ENCODE measurements around the gene TMED9.

DNA sequence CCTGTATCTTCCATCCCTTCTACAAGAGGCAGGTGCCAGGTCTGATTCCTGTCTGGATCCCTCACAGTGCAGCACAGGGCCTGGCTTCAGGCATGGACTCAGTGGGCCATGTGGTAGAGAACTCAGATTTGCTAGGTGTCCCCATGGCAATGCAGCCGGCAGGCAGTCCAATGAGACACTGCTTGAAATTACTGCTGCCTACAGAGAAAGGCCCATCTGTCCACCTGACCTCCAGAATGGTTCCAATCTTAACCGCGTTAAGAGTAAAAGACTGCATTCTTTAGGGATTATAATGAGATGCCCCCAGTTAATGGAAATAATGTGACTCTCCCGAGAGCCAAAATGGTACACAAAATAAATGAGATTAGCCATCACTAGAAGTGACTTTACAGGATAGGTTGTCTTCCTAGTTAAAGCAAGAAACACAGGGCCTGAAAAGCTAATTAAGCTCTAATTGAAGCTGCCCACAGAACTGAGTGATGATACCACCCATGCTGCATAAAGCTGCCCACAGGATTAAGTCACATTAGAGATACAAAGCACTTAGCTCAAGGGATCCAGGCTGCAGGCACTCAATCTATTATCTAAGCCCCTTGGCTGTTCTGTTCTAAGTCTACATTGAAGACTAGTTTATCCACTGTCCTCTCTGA lies 49.1 kb upstream of the TMED9 start:
- TF ChIP-seq, protein P1, sequence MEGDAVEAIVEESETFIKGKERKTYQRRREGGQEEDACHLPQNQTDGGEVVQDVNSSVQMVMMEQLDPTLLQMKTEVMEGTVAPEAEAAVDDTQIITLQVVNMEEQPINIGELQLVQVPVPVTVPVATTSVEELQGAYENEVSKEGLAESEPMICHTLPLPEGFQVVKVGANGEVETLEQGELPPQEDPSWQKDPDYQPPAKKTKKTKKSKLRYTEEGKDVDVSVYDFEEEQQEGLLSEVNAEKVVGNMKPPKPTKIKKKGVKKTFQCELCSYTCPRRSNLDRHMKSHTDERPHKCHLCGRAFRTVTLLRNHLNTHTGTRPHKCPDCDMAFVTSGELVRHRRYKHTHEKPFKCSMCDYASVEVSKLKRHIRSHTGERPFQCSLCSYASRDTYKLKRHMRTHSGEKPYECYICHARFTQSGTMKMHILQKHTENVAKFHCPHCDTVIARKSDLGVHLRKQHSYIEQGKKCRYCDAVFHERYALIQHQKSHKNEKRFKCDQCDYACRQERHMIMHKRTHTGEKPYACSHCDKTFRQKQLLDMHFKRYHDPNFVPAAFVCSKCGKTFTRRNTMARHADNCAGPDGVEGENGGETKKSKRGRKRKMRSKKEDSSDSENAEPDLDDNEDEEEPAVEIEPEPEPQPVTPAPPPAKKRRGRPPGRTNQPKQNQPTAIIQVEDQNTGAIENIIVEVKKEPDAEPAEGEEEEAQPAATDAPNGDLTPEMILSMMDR (IDR thresholded peaks at IDR 0.05), result no peak
- TF ChIP-seq POLR2A (IDR thresholded peaks at IDR 0.05), result no peak

Measured in thyroid gland (tissue), 4 donors.